ENCODE measurements around the gene ZAR1. TPM values are rescaled to one million over a fixed set of nuclear protein-coding genes. Genes with fewer than 3 reads are reported as not detected.

ZAR1 gene
- total and polyA plus RNA-seq, 9 of the 15 experiments (the other 6 are each of a cell fraction or from before 2014, with no cell fraction given) = 0.07 to 0.84 (median 0.28) TPM; not detected in 1

DNA sequence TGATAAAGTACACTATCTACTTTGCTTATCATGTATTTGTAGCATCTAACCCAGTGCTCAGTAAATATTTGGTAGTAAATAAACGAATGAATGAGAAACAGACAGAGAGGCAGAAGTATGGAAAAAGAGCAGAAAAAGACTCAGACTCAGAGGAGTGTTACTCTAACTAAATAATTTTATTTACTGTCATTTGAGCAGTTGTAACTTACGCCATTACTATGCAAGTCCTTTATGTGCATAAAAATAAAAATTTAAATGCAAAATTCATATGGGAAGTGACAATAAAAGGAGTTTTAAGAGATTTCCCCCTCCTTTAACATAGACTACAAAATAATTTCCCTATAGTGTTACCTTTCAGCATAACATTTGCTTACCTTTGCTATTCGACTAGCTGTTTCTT, 49.5 kb downstream of the ZAR1 start:
- no peak for FAIRE-seq
- WGBS (ENCODE audit: insufficient coverage, low coverage, missing lambda C conversion rate) = 76% methylated on average over 3 of the region's 3 CpGs
- ATAC-seq = no peak
- TF ChIP-seq SNIP1 (IDR thresholded peaks at IDR 0.05; ENCODE audit: low read depth) (no peak), PRDM10 (IDR thresholded peaks at IDR 0.05; ENCODE audit: partially characterized antibody) (no peak), RERE (CRISPR knock-in tag; IDR thresholded peaks at IDR 0.05; ENCODE audit: borderline replicate concordance) (no peak), HINFP (tag; conservative IDR thresholded peaks at IDR 0.05; ENCODE audit: low read depth) (no peak), CSDE1 (IDR thresholded peaks at IDR 0.05) (no peak)
- TF ChIP-seq, protein P1, sequence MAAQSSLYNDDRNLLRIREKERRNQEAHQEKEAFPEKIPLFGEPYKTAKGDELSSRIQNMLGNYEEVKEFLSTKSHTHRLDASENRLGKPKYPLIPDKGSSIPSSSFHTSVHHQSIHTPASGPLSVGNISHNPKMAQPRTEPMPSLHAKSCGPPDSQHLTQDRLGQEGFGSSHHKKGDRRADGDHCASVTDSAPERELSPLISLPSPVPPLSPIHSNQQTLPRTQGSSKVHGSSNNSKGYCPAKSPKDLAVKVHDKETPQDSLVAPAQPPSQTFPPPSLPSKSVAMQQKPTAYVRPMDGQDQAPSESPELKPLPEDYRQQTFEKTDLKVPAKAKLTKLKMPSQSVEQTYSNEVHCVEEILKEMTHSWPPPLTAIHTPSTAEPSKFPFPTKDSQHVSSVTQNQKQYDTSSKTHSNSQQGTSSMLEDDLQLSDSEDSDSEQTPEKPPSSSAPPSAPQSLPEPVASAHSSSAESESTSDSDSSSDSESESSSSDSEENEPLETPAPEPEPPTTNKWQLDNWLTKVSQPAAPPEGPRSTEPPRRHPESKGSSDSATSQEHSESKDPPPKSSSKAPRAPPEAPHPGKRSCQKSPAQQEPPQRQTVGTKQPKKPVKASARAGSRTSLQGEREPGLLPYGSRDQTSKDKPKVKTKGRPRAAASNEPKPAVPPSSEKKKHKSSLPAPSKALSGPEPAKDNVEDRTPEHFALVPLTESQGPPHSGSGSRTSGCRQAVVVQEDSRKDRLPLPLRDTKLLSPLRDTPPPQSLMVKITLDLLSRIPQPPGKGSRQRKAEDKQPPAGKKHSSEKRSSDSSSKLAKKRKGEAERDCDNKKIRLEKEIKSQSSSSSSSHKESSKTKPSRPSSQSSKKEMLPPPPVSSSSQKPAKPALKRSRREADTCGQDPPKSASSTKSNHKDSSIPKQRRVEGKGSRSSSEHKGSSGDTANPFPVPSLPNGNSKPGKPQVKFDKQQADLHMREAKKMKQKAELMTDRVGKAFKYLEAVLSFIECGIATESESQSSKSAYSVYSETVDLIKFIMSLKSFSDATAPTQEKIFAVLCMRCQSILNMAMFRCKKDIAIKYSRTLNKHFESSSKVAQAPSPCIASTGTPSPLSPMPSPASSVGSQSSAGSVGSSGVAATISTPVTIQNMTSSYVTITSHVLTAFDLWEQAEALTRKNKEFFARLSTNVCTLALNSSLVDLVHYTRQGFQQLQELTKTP (IDR thresholded peaks at IDR 0.05; ENCODE audit: low read depth in 1 of 2, partially characterized antibody in 2 of 2) = no peak

More for the DNA sequence above, 49.5 kb downstream of the ZAR1 start:
- ChIA-PET POLR2A (no interaction called here), CTCF (ENCODE audit: low intra/inter-chr PET ratio) (interaction anchor here (0.6 kb wide), 1 partner anchor 10 kb away, joined by 3 read pairs; no protein-coding TSS in a partner anchor)
- Histone ChIP-seq H3K27ac (ENCODE audit: extremely low read depth, low read depth, low read length) (no peak overlapping the region), H3K4me1 (replicated peaks in 1 of 2; ENCODE audit: control insufficient read depth in 2 of 2, insufficient read depth in 2 of 2, low read length in 2 of 2) (no peaks in the 10 kb centered on the region), H3K27me3 (ENCODE audit: control insufficient read depth in 2 of 2, insufficient read depth in 2 of 2, low read length in 2 of 2) (no peaks in the 10 kb centered on the region), H2AFZ (ENCODE audit: low read depth, low read length) (no peak overlapping the region), H3K79me2 (ENCODE audit: control insufficient read depth, insufficient read depth, low read length) (no peaks in the 10 kb centered on the region), H4K20me1 (replicated peaks; ENCODE audit: control insufficient read depth, insufficient read depth, low read length) (no peaks in the 10 kb centered on the region), H3K36me3 (ENCODE audit: control insufficient read depth, insufficient read depth, low read length) (peaks cover 48% of the 10 kb centered on the region; the same call in 2 of the 3 replicates), H3K9ac (ENCODE audit: insufficient read depth in 1 of 2, low read depth in 2 of 2, low read length in 2 of 2) (no peak overlapping the region), H3K4me2 (ENCODE audit: insufficient read depth, low read length) (no peak overlapping the region), H3K4me3 (no peak overlapping the region), H3K9me1 (ENCODE audit: control insufficient read depth, insufficient read depth, low read length) (no peaks in the 10 kb centered on the region), H3K9me3 (replicated peaks; ENCODE audit: control insufficient read depth, insufficient read depth, low read depth, low read length) (no peaks in the 10 kb centered on the region)
- BruUV-seq (replicated peaks) = no TSS peak
- in situ Hi-C loops (cut with MboI) (no loop called here), intact Hi-C loops (cut with micrococcal nuclease) (no loop called here)
- DNase-seq (ENCODE audit: extremely low read depth in 1 of 4, low spot score in 3 of 4) = no peak

All from K562 (cell line).